GM19023 (cell line): Measurements from ENCODE around the gene PLEKHG7.
"Not testable (repeated sequence)": the region's sequence is repeated elsewhere in the genome, so short reads cannot be mapped to it uniquely, and the experiment has no call there.

Experiments
- ATAC-seq: cut with Tn5 transposase; IDR thresholded peaks from one replicate; pipeline ENCODE4 v1.9.1; 2021; ENCODE audit warnings: mild to moderate bottlenecking, moderate library complexity; ENCODE audit not compliant: unreplicated experiment

PLEKHG7 gene

DNA sequence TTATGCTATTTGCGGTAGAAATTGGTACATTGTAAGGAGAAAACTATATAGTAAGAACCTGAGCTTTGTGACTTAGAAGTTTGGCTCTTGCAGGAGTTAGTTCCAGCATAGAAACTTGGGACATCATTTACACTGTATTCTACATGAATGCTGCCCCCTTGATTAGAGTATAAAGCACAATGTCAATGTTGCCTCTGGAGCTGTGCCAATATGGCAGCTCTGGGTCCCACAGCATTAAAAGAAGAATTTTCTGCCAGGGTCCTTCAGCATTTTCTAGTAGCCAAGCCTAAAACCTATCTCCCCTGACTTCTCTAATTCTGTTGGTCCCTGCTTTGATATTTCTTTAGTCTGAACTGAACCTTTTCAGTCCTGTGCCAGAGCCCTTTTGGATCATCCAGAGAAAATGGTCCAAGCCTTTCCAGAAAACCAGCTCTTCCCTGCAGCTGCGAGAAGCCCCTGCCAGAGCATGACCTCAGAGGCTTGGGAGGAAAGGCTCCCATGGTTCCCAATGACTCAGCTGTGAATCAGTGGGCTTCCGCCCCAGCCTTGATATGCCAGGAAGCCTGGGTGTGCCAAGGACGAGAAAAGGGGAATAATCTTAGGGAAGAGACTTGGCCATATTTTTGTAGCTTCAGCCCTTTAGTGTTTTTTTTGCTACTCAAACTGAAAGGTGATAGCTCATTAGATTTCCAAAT, 43.2 kb downstream of the PLEKHG7 start:
- no peak for ATAC-seq

DNA sequence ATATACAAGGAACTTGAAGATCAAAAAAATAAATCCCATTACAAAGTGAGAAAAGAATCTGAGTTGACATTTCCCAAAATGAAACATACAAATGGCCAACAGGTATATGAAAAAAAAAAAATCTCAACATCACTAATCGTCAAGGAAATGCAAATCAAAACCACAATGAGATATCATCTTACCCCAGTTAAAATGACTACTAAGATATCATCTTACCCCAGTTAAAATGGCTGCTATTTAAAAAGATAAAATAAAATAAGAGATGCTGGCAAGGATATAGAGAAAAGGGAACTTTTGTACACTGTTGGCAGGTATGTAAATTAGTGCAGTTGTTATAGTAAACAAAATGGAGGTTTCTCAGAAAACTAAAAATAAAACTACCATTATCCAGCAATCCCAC, 44.4 kb downstream of the PLEKHG7 start:
- no peak for ATAC-seq

GRCh38 chr12:92749691-92750090, 46.9 kb downstream of the PLEKHG7 start:
- not testable (repeated sequence) for ATAC-seq

- no peak for ATAC-seq
Measured at GRCh38 chr12:92753976-92754885, 51.4 kb downstream of the PLEKHG7 start.

DNA sequence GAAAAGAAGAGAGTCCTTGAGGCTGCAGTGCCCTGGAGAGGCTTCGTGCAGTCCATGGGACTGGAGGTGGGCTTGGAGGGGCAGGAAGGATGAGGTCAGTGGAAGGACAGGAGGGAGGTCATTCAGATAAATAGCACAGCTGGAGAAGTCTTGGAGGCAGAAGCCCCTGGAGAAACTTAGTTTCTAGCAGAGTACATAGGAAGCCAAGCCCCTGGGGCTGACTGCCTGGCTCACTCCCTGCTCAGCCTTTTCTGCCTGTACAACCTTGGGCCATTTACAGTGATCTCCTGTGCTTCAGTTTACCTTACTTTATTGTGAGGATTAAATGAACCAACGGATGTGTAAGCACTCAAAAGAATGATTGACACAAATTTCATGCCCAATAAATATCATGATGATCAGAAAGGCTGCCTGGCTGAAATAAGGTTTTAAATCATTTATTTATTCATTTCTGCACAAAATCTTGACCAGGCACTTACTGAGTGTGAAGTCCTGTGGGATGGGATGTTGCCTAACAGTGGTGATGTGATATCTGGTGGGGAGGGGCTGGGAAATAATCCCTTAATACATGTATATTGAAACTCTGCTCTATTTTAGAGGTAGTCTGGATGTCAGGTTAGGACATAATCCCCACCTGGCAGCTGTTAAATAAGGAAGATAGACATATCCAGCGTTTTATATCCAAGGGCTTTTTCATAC, 54.3 kb downstream of the PLEKHG7 start:
- no peak for ATAC-seq

- no peak for ATAC-seq
Measured at GRCh38 chr12:92757597-92758121, 54.9 kb downstream of the PLEKHG7 start.

- ATAC-seq: no peak
Measured at GRCh38 chr12:92759634-92760268, 57.0 kb downstream of the PLEKHG7 start.

GRCh38 chr12:92762773-92763172, 60.0 kb downstream of the PLEKHG7 start:
- ATAC-seq: no peak

GRCh38 chr12:92764831-92765230, 62.0 kb downstream of the PLEKHG7 start:
- ATAC-seq: no peak

GRCh38 chr12:92765871-92766270, 63.1 kb downstream of the PLEKHG7 start:
- ATAC-seq: no peak

- ATAC-seq: peak; percentile 76
Measured at GRCh38 chr12:92769124-92769901, 66.5 kb downstream of the PLEKHG7 start.

DNA sequence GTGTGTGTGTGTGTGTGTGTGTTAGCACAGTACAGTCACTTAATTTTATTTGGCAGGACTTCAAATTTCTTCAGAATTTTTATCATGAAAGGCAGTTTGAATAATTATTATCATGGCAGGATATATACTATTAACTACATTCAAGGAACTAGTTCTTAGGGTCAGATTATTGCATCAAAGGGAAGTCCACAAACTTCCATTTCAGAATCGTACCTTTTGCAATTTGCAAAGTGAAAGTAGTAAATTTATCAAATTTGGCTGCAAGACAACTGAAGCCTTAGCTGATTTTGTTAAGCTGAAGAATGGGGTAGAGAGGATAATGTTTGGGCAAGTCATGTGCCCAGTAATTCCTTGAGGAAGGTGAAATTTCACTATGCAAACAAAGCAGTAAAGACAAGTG, 68.2 kb downstream of the PLEKHG7 start:
- no peak for ATAC-seq

GRCh38 chr12:92775416-92775815, 72.6 kb downstream of the PLEKHG7 start:
- no peak for ATAC-seq

- ATAC-seq: no peak
Measured at GRCh38 chr12:92778525-92778924, 75.7 kb downstream of the PLEKHG7 start.

- no peak for ATAC-seq
Measured at GRCh38 chr12:92779902-92780301, 77.1 kb downstream of the PLEKHG7 start.

- ATAC-seq: no peak
Measured at GRCh38 chr12:92784356-92784755, 81.6 kb downstream of the PLEKHG7 start.

DNA sequence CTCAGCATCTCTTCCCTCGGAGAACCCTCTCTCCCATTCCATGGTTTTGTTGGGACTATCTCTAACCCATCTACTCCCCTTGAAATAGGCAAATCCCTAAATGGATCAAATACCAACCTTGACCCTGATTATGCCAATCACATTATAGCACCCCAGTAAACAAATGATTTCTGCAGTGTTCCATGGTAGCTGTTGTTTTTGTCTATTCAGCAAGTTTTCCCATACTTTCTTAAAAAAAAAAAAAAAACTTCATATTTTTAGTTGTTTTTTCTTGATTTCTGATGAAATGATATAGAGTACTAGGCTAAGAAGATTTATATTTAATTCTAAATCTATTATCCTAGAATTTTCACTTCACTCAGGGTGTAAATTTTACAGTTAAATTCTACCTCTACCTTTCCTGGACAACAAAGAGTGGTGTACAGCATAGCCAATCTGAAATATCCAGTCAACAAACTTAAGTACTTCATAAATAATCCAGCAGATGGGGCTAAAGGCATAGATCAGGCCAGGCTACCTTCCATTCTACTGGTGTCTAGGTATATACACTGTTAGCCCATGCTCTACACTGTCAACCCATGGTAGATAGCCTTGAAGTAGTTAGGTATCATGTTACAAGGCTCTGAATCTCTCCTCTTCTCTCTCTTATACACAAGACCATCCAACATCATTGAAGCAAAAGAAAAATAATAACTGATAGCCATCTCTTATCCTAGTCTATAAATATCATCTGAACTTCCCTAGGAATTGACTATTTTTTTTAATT, 82.2 kb downstream of the PLEKHG7 start:
- ATAC-seq: peak; percentile 97

- ATAC-seq: no peak
Measured at GRCh38 chr12:92785563-92785950, 82.8 kb downstream of the PLEKHG7 start.

DNA sequence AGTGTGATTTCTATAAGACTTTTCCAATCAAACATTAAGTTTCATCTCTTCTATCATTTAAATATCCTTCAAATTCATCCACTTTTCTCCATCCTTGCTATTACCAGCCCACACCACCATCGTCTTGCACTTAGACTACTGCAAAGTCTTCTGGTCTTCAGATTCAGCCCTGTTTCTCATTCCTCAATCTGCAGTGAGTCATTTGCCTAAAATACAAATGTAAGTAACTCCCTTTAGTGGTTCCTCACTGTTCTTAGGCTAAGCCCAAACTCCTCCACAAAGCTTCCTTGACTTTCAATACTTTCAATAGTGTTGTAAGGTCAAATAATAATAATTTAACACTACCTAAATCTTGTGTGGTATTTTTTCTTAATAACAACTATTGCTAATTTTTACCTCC, 83.3 kb downstream of the PLEKHG7 start:
- ATAC-seq: no peak
